ENCODE measurements around the gene EIF4E2.

Gene EIF4E2

DNA sequence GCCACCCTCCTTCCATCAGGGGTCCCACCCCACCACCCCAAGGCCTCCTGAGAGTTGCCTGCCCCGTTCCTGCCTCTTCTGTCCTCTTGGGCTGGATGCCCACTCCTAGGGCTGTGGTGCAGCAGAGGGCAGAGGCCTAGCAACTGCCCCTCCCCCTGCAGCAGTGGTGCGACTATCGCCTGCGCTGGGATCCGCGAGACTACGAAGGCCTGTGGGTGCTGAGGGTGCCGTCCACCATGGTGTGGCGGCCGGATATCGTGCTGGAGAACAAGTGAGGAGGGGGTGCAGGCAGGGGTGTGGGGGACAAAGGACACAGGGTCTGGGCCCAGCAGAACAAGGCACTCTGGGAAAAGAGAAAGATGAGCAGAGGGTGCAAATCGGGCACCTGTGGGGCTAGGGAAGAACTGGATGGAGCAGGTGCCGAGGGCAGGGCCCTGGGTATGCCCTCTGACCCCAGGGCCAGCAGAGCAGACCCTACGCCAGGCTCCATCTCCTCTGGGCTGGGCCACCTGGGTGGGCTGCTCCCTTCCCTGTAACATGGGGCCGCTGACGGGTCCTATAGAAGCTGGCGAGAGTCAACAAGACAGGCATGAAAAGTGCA lies 9.9 kb upstream of the EIF4E2 start:
- no peak for DNase-seq
- Histone ChIP-seq H3K4me3 (no peak overlapping the region), H3K27me3 (peaks cover 0 to 36% of the 10 kb centered on the region in 2 donors), H3K4me1 (no peaks in the 10 kb centered on the region), H3K9me3 (peaks cover 0 to 6% (median 6%) of the 10 kb centered on the region in 3 donors), H3K27ac (no peak overlapping the region), H3K36me3 (peaks cover 0 to 2% (median 0%) of the 10 kb centered on the region in 3 donors)
- TF ChIP-seq, protein P1, sequence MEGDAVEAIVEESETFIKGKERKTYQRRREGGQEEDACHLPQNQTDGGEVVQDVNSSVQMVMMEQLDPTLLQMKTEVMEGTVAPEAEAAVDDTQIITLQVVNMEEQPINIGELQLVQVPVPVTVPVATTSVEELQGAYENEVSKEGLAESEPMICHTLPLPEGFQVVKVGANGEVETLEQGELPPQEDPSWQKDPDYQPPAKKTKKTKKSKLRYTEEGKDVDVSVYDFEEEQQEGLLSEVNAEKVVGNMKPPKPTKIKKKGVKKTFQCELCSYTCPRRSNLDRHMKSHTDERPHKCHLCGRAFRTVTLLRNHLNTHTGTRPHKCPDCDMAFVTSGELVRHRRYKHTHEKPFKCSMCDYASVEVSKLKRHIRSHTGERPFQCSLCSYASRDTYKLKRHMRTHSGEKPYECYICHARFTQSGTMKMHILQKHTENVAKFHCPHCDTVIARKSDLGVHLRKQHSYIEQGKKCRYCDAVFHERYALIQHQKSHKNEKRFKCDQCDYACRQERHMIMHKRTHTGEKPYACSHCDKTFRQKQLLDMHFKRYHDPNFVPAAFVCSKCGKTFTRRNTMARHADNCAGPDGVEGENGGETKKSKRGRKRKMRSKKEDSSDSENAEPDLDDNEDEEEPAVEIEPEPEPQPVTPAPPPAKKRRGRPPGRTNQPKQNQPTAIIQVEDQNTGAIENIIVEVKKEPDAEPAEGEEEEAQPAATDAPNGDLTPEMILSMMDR (IDR thresholded peaks at IDR 0.05): no peak
- intact Hi-C loops (cut with DNase I; ENCODE audit: low total_unique reads): no loop called here

DNA sequence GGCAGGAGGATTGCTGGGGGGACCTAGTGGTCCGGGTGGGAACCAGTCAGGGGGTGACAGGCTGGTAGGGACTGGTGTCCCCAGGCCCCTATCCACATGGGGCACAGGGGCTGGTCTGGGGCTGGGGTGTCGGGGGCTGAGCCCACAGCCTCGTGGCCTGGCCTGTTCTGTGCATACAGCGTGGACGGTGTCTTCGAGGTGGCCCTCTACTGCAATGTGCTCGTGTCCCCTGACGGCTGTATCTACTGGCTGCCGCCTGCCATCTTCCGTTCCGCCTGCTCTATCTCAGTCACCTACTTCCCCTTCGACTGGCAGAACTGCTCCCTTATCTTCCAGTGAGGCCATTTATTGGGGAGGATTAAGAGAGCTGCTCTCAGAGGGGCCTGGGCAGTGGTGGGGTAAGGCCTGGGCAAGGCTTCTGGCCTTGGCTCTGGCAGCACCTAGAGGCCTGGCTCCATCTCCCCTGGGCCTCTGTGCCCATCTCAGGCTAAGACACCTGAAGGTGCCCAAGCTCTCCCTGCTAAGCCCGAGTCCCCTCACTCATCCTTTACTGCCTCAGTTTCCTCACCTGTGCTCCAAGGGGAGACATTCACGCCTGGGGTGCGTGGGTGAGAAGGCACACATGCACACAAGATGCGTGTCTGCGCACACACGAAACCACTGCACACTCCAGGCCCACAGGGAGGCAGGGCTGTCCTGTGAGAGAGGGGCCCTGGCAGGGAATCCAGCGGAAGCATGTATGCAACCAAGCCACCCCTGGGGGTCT lies 9.1 kb upstream of the EIF4E2 start:
- DNase-seq: no peak
- Histone ChIP-seq H3K27me3 (peaks cover 0 to 33% of the 10 kb centered on the region in 2 donors), H3K4me3 (no peak overlapping the region), H3K4me1 (no peaks in the 10 kb centered on the region), H3K36me3 (peaks cover 0 to 6% (median 0%) of the 10 kb centered on the region in 3 donors), H3K9me3 (peaks cover 0 to 2% (median 1%) of the 10 kb centered on the region in 3 donors), H3K27ac (no peak overlapping the region)
- TF ChIP-seq, protein P1 (IDR thresholded peaks at IDR 0.05): no peak
- intact Hi-C loops (cut with DNase I; ENCODE audit: low total_unique reads): no loop called here

DNA sequence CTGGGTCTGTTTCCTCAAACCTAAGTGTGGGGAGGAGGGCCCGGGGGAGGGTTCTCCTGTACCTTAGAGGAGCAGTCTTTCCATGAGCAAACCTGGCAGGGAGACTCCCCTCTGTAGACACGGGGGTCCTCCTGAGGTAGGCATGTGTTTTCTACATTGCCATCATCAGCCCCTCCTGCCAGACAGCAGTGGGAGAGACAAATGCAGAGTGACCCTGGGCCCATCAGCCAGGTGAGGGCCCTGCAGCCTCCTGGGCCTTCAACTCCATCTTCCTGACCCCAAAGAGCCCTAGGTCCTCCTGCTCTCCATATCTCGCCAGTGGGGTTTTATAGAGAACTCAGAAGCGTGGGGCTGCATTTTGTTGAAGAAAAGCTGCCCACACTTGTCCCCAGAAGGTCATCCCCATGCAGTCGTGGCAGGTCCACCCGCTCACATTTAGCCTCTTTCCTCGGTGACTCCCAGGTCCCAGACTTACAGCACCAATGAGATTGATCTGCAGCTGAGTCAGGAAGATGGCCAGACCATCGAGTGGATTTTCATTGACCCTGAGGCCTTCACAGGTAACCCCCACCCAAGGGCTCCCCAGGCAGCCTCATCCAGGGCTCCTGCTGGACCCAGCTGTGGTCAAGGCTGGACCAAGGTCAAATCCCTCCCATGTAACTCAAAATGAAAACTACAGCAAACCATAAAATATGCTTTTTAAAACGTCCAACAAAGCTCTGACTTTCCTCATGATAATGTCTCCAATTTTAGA lies 8.4 kb upstream of the EIF4E2 start:
- no peaks in the 10 kb centered on the region for H3K4me1 ChIP-seq
- no peaks in the 10 kb centered on the region for H3K9me3 ChIP-seq
- intact Hi-C loops (cut with DNase I; ENCODE audit: low total_unique reads): no loop called here
- peaks cover 0 to 29% of the 10 kb centered on the region in 2 donors for H3K27me3 ChIP-seq
- TF ChIP-seq, protein P1 (IDR thresholded peaks at IDR 0.05): no peak
- peaks cover 0 to 6% (median 6%) of the 10 kb centered on the region in 3 donors for H3K36me3 ChIP-seq
- DNase-seq: no peak
- no peak overlapping the region for H3K27ac ChIP-seq
- no peak overlapping the region for H3K4me3 ChIP-seq

DNA sequence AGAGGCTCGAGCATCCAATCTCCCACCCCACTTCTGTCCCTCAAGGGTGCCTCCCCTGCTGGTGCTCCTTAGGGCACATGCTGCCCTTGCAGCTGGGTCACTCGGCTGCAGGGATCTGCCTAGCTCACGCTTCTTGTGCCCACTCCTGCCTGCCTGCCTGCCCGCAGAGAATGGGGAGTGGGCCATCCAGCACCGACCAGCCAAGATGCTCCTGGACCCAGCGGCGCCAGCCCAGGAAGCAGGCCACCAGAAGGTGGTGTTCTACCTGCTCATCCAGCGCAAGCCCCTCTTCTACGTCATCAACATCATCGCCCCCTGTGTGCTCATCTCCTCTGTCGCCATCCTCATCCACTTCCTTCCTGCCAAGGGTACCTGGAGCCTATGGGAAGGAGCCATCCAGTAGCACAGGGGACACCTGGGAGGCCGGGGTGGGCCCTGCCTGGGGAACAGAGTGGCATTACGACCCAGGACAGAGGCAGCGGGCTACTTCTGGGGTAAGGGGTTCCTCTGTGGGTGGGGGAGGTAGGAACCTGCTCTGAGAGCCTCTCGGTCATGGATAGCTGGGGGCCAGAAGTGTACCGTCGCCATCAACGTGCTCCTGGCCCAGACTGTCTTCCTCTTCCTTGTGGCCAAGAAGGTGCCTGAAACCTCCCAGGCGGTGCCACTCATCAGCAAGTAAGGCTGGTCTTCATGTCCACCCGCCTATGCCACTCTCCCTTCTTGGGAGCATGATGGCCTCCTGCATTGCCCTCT lies 7.6 kb upstream of the EIF4E2 start:
- DNase-seq: no peak
- intact Hi-C loops (cut with DNase I; ENCODE audit: low total_unique reads): no loop called here
- TF ChIP-seq, protein P1 (IDR thresholded peaks at IDR 0.05): no peak
- H3K4me1 ChIP-seq: no peaks in the 10 kb centered on the region
- H3K36me3 ChIP-seq: peaks cover 0 to 8% (median 6%) of the 10 kb centered on the region in 3 donors
- peaks cover 0 to 27% of the 10 kb centered on the region in 2 donors for H3K27me3 ChIP-seq
- no peak overlapping the region for H3K27ac ChIP-seq
- H3K4me3 ChIP-seq: no peak overlapping the region
- H3K9me3 ChIP-seq: no peaks in the 10 kb centered on the region

- Histone ChIP-seq H3K27me3 (peaks cover 0 to 27% of the 10 kb centered on the region in 2 donors), H3K36me3 (peaks cover 0 to 8% (median 6%) of the 10 kb centered on the region in 3 donors), H3K4me1 (no peaks in the 10 kb centered on the region), H3K4me3 (no peak overlapping the region), H3K9me3 (no peaks in the 10 kb centered on the region), H3K27ac (no peak overlapping the region)
- intact Hi-C loops (cut with DNase I; ENCODE audit: low total_unique reads): no loop called here
- TF ChIP-seq, protein P1 (IDR thresholded peaks at IDR 0.05): no peak
- no peak for DNase-seq
Measured at GRCh38 chr2:232543491-232543890, 7.0 kb upstream of the EIF4E2 start.

Measured in tibial artery (tissue), 4 donors.